Hepatocyte (in vitro differentiated cells): ENCODE measurements around the gene MFAP2. TPM values are rescaled to one million over a fixed set of nuclear protein-coding genes. Genes with fewer than 3 reads are reported as not detected.
A peak's percentile ranks its signal among the peaks of the same experiment; 100 is the strongest.

Source experiments
- DNase-seq: peaks from one replicate; pipeline ENCODE4 v3.0.0-alpha.2; 2016; ENCODE audit warnings: low spot score
- H2AFZ ChIP-seq: fragments of 200-600 bp; sonication (generic); 2 replicates; pipeline ENCODE4 v1.6.0; 2016; ENCODE audit warnings: antibody characterized with exemption, mild to moderate bottlenecking
- H3K27ac ChIP-seq: fragments of 200-600 bp; sonication (generic); 2 replicates; pipeline ENCODE4 v1.5.1; 2016; ENCODE audit warnings: mild to moderate bottlenecking
- H3K27me3 ChIP-seq: fragments of 200-600 bp; sonication (generic); 2 replicates; pipeline ENCODE4 v1.6.1; 2016
- H3K36me3 ChIP-seq: fragments of 200-600 bp; sonication (generic); replicated peaks from 2 replicates; pipeline ENCODE4 v1.5.1; 2016; ENCODE audit warnings: low read depth; ENCODE audit not compliant: insufficient read depth
- H3K4me1 ChIP-seq: fragments of 200-600 bp; sonication (generic); 2 replicates; pipeline ENCODE4 v1.5.1; 2016; ENCODE audit warnings: mild to moderate bottlenecking, moderate library complexity; ENCODE audit not compliant: insufficient read depth
- H3K4me2 ChIP-seq: fragments of 200-600 bp; sonication (generic); 2 replicates; pipeline ENCODE4 v1.6.0; 2016
- H3K4me3 ChIP-seq: fragments of 200-600 bp; sonication (generic); 2 replicates; pipeline ENCODE4 v1.5.1; 2016; ENCODE audit warnings: mild to moderate bottlenecking
- H3K79me2 ChIP-seq: fragments of 200-600 bp; sonication (generic); 2 replicates; pipeline ENCODE4 v1.6.0; 2017; ENCODE audit warnings: mild to moderate bottlenecking
- H3K9me2 ChIP-seq: fragments of 200-600 bp; sonication (generic); replicated peaks from 2 replicates; pipeline ENCODE4 v1.6.0; 2017; ENCODE audit warnings: mild to moderate bottlenecking; ENCODE audit not compliant: insufficient read depth
- H3K9me3 ChIP-seq: fragments of 200-600 bp; sonication (generic); 2 replicates; pipeline ENCODE4 v1.5.1; 2016; ENCODE audit warnings: low read depth, mild to moderate bottlenecking
- H4K20me1 ChIP-seq: fragments of 200-600 bp; sonication (generic); 2 replicates; pipeline ENCODE4 v1.6.0; 2016; ENCODE audit warnings: mild to moderate bottlenecking; ENCODE audit not compliant: insufficient read depth, poor library complexity, severe bottlenecking
- EZH2 ChIP-seq: fragments of 200-600 bp; sonication (generic); IDR thresholded peaks from 2 replicates; pipeline ENCODE4 v1.6.1; 2016; ENCODE audit warnings: antibody characterized with exemption, mild to moderate bottlenecking, borderline replicate concordance
- EZH2phosphoT487 ChIP-seq: fragments of 200-600 bp; sonication (generic); IDR thresholded peaks from one replicate; pipeline ENCODE4 v1.6.1; 2018; ENCODE audit warnings: antibody characterized with exemption, mild to moderate bottlenecking, low read depth, moderate library complexity; ENCODE audit not compliant: unreplicated experiment, severe bottlenecking
- WGBS: methylation state at CpG from one replicate; pipeline ENCODE4 v1.1.6; 2016; ENCODE audit warnings: low lambda C conversion rate; ENCODE audit errors: missing lambda C conversion rate; 5-methylcytosine and 5-hydroxymethylcytosine counted together
- polyA plus RNA-seq: library from polyadenylated mRNA; unstranded; fragments of >200 nt; fragmentation: Nextera tagmentation; extraction: Ambion mirVana; gene quantifications from 2 replicates; pipeline ENCODE4 v1.2.1, GENCODE V29; 2016
- total RNA-seq: library from RNA; depleted of rRNA; stranded (reverse); fragments of >200 nt; gene quantifications from 2 replicates; pipeline ENCODE4 v1.2.3, GENCODE V29; 2014
- TF ChIP-seq, protein P1 (sequence below): fragments of 200-600 bp; sonication (generic); IDR thresholded peaks from 2 replicates; pipeline ENCODE4 v1.5.1; 2016; ENCODE audit warnings: antibody characterized with exemption, mild to moderate bottlenecking; ENCODE audit not compliant: poor library complexity

The MFAP2 gene
- total and polyA plus RNA-seq, 2 experiments from 2014 or later = 172 to 551 TPM

DNA sequence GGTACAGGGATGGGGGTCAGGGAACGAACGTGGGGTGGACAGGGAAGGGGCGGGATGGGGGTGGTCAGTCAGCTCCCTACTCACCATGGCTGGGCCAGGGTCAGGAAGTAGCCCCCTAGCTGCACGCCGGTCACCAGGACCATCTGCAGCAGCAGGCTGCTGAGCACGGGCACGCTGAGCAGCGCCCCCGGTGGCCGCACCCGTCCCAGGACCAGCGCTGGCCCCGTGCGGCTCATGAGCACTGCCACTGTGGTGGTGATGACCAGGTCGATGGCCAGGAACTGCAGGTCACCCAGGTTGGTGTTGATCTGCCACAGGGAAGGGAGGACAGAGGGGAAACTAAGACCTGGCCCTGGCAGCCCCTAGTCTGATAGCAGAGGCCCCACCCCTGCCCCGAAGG, 6.5 kb upstream of the MFAP2 start:
- Histone ChIP-seq H2AFZ (no peak overlapping the region), H3K4me3 (no peak overlapping the region), H3K4me2 (no peak overlapping the region), H3K27me3 (no peaks in the 10 kb centered on the region), H3K9me2 (no peaks in the 10 kb centered on the region), H3K4me1 (peaks cover 14% of the 10 kb centered on the region), H3K36me3 (no peaks in the 10 kb centered on the region), H4K20me1 (no peaks in the 10 kb centered on the region), H3K9me3 (no peaks in the 10 kb centered on the region), H3K79me2 (no peaks in the 10 kb centered on the region), H3K27ac (no peak overlapping the region)
- no peak for DNase-seq
- 64% methylated on average over 11 of the region's 16 CpGs for WGBS
- no peak for TF ChIP-seq EZH2
- TF ChIP-seq, protein P1, sequence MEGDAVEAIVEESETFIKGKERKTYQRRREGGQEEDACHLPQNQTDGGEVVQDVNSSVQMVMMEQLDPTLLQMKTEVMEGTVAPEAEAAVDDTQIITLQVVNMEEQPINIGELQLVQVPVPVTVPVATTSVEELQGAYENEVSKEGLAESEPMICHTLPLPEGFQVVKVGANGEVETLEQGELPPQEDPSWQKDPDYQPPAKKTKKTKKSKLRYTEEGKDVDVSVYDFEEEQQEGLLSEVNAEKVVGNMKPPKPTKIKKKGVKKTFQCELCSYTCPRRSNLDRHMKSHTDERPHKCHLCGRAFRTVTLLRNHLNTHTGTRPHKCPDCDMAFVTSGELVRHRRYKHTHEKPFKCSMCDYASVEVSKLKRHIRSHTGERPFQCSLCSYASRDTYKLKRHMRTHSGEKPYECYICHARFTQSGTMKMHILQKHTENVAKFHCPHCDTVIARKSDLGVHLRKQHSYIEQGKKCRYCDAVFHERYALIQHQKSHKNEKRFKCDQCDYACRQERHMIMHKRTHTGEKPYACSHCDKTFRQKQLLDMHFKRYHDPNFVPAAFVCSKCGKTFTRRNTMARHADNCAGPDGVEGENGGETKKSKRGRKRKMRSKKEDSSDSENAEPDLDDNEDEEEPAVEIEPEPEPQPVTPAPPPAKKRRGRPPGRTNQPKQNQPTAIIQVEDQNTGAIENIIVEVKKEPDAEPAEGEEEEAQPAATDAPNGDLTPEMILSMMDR = peak; percentile 32

DNA sequence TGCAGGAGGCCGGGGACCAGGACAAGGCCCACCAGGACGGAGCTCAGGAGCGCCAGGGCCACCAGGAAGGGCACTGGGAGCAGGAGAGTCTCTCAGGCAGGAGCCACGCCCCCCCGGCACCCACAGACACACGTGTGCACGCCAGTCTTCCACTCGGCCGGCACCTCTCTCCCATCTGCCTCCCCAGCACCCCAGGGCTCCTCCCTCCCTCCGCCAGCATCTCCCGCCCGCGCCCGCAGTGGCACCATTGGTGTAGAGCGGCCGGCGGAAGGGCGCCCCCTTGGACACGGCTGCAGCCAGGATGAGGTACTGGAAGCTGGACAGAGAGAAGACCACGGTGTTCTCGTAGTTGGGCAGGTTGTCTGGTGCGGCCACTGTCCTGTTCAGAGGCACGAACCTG, 6.1 kb upstream of the MFAP2 start:
- no peak overlapping the region for H2AFZ ChIP-seq
- no peaks in the 10 kb centered on the region for H4K20me1 ChIP-seq
- H3K36me3 ChIP-seq = no peaks in the 10 kb centered on the region
- H3K27ac ChIP-seq = no peak overlapping the region
- no peak overlapping the region for H3K4me3 ChIP-seq
- DNase-seq = no peak
- H3K9me2 ChIP-seq = no peaks in the 10 kb centered on the region
- no peaks in the 10 kb centered on the region for H3K9me3 ChIP-seq
- WGBS = 95% methylated on average over 17 of the region's 23 CpGs
- no peaks in the 10 kb centered on the region for H3K27me3 ChIP-seq
- peaks cover 14% of the 10 kb centered on the region for H3K4me1 ChIP-seq
- H3K79me2 ChIP-seq = no peaks in the 10 kb centered on the region
- no peak overlapping the region for H3K4me2 ChIP-seq
- TF ChIP-seq EZH2 (no peak), EZH2phosphoT487 (no peak)
- TF ChIP-seq, protein P1 = no peak

DNA sequence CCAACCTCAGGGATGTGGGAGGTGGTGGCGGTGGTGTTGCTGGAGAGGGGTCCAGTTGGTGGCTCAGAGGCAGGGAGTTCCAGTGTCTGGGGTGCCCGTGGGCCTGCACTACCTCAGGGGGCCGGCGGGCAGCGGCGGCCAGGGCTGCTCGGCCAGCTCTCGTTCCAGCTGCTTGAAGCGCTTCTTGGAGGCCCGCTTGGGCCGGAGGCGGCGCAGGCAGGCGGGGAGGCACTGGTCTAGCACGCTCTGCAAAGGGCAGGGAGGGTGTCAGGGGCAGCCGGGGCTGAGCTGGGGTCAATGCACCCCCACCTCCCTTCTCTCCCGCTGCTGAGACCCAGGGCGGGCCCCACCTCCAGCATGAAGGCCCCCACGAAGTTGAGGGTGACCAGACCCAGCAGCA, 5.7 kb upstream of the MFAP2 start:
- Histone ChIP-seq H3K79me2 (no peaks in the 10 kb centered on the region), H3K4me2 (no peak overlapping the region), H3K4me3 (no peak overlapping the region), H3K36me3 (no peaks in the 10 kb centered on the region), H2AFZ (no peak overlapping the region), H3K27me3 (no peaks in the 10 kb centered on the region), H3K4me1 (peaks cover 14% of the 10 kb centered on the region), H3K9me3 (no peaks in the 10 kb centered on the region), H3K27ac (no peak overlapping the region), H4K20me1 (no peaks in the 10 kb centered on the region), H3K9me2 (no peaks in the 10 kb centered on the region)
- TF ChIP-seq, protein P1 = no peak
- no peak for TF ChIP-seq EZH2phosphoT487
- no peak for TF ChIP-seq EZH2
- 95% methylated on average over 10 of the region's 19 CpGs for WGBS
- DNase-seq = no peak

DNA sequence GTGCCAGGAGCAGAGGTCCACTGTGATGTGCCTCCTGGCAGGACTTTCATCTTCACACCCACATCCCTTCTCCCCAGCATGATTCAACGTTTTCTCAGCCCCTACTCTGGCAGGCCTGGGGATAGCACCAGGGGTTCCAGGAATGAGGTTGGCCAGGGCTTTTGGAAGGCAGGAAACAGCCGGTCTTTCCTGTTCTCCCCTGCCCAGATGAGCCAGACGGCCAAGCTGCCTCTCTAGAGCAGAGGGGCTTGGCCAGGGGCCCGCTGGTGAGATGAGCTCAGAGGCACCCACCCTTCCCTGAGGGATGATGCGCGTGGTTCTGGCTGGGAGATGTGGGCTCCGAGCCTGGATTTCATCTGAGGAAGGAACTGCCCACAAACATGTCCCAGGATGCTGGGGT, 4.3 kb upstream of the MFAP2 start:
- Histone ChIP-seq H3K9me2 (no peaks in the 10 kb centered on the region), H3K27ac (peak overlapping the region; percentile 80), H3K4me2 (peak overlapping the region; percentile 14), H3K4me1 (peaks cover 19% of the 10 kb centered on the region), H3K4me3 (no peak overlapping the region), H3K9me3 (no peaks in the 10 kb centered on the region), H3K36me3 (no peaks in the 10 kb centered on the region), H3K27me3 (no peaks in the 10 kb centered on the region), H3K79me2 (peaks cover 12% of the 10 kb centered on the region), H2AFZ (no peak overlapping the region), H4K20me1 (peaks cover under 1% of the 10 kb centered on the region)
- peak; percentile 84 for DNase-seq
- WGBS = 43% methylated on average over 7 of the region's 7 CpGs
- TF ChIP-seq, protein P1 = no peak
- TF ChIP-seq EZH2 (no peak), EZH2phosphoT487 (no peak)
